ENCODE measurements around the gene SYNE3.

The SYNE3 gene

DNA sequence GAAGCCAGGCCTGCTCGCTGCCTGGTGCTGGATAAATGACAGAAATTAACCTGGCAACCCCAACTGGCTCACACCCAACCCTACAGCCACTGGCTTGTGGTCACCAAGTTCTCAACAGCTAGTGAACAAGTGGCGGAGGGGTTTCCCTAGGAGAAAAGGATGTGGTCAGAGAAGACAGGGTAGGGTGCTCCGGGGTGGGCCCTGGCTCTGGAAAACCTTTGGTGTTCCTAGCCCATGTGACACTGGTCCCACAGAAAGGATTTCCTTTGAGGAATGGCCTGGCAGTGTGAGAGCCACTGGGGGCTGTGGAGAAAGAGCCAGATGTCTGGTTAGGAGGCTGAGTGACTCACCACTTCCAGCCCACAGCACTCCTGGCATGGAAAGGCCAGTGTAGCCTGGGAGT lies 8.7 kb downstream of the SYNE3 start:
- no peak for DNase-seq (ENCODE audit: extremely low spot score, insufficient read length, low read depth)
- FAIRE-seq, result peak; percentile 90

DNA sequence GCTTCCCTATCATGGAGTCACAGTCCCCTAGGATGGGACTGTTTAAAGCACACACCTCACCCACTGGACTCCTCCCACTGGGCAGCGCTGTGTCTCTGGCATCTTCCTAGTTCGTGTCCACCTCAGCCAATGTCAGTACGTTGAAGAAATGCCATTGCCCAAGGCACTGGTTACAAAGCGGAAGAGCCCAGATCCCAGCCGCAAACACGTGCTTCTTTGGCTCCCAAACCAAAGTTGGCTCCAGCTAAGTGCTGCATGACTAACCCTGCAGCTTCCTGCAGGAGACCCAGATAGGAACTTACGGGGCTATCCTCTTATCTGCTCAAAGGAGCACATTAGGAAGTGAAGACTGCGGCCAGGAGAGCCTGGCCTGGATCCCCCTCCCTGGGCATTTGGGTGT lies 9.3 kb downstream of the SYNE3 start:
- DNase-seq (ENCODE audit: extremely low spot score, insufficient read length, low read depth) (no peak), FAIRE-seq (no peak)

- no peak for DNase-seq (ENCODE audit: extremely low spot score, insufficient read length, low read depth)
- FAIRE-seq, result peak; percentile 78
These were observed 11.3 kb downstream of the SYNE3 start for GRCh38 chr14:95505030-95505589.

DNA sequence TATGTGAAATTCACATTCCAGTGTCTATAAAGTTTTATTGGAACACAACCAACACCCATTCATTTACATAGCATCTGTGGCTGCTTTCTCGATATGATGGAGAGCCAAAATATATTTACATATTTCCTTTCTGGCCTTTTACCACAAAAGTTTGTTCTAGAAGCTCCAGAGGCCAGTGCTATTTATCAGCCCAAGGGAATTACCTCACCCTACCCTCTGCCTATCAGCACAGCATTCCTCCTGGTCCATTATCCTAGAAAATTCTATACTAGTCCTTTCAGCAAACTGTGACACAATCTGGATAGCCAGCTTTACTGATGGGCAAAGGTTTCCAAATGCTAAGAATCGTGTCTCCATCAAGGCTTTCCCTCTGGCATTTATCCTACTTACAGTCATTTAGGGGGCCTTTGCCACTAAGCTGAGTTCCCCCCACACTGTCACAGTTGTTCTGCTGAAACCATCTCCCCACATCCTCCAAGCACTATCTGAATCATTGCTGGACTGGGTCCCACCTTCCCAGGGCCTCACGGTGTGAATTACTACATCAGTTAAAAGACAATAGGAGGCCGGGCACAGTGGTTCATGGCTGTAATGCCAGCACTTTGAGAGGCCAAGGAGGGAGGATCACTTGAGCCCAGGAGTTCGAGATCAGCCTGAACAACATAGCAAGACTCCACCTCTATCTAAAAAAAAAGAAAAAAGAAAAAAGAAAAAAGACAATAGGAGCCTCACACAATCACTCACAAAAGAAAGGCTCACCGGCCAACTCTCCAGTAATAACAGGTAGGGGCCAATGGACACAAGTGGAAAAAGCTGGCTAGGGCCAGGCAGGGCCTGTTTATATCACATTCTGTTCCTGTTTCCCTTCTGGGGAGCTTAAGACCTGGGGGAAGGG lies 12.1 kb downstream of the SYNE3 start:
- DNase-seq (ENCODE audit: extremely low spot score, insufficient read length, low read depth) (no peak), FAIRE-seq (peak; percentile 77)

GRCh38 chr14:95503365-95504134 lies 12.9 kb downstream of the SYNE3 start:
- FAIRE-seq (peak; percentile 91), DNase-seq (ENCODE audit: extremely low spot score, insufficient read length, low read depth) (no peak)

DNA sequence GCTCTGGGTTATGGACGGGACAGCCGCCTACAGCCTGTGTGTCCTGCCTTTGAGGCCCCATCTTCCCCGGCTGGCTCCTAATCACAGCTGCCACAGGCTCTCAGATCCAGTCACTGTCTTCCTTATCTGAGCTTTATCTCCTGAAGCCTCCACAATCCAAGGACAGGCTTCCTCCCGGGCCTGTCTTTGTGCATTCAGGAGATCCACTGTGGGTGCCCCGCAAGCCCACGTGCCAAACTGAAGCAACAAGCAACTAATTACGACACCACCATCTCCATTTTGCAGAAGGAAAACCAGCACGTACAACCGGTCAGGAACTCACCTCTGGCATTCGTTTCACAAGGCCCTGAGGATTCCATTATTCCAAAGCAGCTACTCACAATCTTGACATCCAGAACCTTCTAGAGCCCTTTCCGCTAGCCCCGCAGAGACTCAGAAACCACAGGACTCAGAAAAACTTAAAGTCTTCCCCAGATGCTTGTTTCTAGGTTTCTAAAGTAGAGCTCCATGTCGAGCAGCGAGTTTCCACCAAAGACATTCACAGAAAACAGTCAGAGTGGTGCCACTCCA lies 14.0 kb downstream of the SYNE3 start:
- FAIRE-seq (no peak), DNase-seq (ENCODE audit: extremely low spot score, insufficient read length, low read depth) (no peak)

DNA sequence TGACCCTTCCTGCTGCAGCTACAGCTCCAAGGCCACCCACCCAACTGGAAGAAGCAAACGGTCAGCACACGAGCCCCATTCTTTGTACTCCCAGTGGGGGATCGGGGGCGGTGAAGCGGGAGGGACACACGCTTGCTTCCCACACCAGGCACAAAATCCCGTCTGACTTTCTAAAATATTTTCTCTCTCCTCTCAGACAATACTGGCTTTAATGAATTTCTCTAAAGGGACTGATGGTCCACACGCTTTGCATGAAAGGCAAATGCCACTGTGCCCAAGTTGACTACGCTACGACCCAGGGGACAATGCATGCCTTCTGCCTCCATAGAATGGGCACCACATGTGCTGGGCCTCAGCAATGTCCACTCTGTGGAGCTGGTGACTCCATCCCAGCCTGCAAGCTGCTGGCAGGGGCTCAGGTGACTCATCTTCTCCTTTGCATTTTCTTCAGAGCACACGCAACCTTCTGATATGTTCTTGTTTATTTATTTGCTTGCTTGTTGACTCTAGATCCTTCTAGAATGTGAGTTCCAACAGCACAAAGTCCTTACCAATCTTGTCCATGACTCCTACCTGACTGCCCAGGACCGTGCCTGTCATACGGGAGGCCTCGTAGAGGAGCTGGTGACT lies 15.6 kb downstream of the SYNE3 start:
- DNase-seq (ENCODE audit: extremely low spot score, insufficient read length, low read depth) (no peak), FAIRE-seq (no peak)

GRCh38 chr14:95500201-95500681 lies 16.2 kb downstream of the SYNE3 start:
- DNase-seq (ENCODE audit: extremely low spot score, insufficient read length, low read depth) (no peak), FAIRE-seq (no peak)

GRCh38 chr14:95499354-95499750 lies 17.1 kb downstream of the SYNE3 start:
- FAIRE-seq, result no peak
- no peak for DNase-seq (ENCODE audit: extremely low spot score, insufficient read length, low read depth)

DNA sequence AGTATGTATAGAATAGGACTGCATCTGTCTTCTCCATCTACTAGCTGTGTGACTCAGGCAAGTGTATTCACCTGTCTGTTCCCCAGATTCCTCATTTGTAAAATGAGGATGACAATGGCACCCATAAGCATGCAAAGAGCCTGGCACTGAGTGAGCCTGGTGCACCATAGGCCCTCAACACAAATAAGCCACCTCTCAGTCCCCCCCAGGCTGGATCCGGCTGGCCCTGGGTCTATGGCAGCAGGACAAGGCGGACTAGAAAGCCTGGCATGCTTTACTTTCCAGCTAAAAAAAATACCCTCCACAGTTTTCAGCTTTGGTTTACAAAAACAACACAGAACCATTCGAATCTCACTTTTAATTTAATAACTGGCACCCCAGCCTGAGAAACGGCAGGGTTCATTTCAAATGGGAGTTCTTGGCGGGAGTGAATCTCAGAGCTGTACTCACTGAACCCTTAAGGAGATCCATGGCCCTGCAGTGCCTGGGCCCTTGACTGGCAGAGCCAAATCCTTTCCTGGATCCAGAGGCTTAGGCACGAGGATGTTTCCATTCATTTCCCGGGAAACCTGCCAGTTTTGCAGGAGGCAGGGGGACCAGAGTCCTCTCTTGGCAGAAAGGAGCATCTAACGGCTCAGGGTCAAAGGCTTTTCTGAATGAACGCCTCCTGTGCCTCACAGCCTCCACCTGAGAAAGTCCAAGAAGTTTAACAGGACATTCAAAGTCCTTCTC lies 17.7 kb downstream of the SYNE3 start:
- DNase-seq (ENCODE audit: extremely low spot score, insufficient read length, low read depth) (no peak), FAIRE-seq (no peak)

DNA sequence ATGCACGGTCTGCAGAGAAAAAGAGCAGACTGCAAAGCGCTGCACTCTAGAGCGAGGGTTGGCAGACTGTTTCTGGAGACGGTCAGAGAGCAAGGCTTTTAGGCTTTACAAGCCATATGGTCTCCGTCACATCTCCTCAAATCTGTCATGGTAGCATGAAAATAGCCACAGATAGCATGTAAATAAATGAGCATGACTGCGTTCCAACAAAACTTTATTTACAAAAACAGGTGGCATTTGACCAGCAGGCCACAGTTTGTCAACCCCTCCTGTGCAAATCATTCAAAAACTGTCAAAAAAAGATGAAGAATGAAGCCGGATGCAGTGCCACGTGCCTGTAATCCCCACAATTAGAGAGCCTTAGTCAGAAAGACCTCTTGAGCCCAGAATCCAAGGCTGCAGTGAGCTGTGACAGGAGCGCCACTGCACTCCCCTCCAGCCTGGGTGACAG lies 18.9 kb downstream of the SYNE3 start:
- DNase-seq (ENCODE audit: extremely low spot score, insufficient read length, low read depth) (no peak), FAIRE-seq (peak; percentile 60)

- DNase-seq (ENCODE audit: extremely low spot score, insufficient read length, low read depth), result no peak
These were observed 19.7 kb downstream of the SYNE3 start for GRCh38 chr14:95496690-95497259.

DNA sequence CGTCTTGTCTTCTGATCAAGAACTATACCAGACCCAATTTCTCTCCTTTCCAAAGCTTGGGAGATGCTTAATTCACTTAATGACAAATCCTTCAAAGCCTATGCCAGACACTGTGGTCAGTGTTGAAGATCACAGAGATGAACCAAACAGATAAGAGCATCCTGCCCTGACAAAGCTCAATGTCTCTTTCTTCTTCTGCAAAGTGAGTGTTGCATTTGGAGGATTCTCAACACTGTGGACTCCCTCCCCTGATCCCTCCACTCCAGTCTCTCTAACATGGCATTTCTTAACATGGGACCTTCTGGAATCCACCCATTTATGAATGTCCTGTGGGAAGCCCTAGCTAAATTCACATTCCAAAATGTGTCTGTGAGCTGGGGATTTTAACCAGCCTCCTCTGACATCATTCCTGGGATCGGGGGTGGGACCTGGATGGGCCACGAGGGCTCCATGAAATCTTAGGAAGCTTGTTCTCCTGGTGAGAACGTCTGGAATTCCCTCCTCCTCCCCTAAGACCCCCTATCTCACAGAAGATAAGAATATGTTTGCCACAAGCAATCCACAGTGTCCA lies 20.3 kb downstream of the SYNE3 start:
- FAIRE-seq (no peak), DNase-seq (ENCODE audit: extremely low spot score, insufficient read length, low read depth) (no peak)

More at GRCh38 chr14:95496690-95497259, 19.7 kb downstream of the SYNE3 start:
- peak; percentile 29 for FAIRE-seq

DNA sequence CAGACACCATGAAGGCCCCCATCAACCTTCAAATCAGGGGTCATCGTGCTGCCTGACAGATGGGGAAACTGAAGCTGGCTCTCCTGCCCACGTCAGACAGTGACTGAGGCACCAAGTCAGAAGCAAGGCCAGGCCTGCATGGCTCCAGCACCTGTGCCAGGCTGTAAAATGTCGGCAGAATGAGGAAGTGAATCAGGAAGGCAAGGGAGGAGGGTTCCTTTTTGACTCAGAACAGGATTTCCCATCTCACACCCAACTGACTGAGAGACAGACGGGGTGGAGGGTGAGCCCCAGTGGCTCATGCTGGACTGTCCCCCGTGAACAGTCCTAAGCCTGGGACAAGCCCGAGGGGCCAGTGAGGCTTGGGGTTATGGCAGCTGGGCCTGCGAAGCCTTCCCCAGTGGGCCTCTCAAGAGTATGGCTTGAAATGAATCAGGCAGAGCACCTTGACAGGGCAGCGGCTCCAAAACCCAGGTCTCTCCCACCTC lies 20.9 kb downstream of the SYNE3 start:
- peak; percentile 72 for DNase-seq (ENCODE audit: extremely low spot score, insufficient read length, low read depth)

GRCh38 chr14:95495076-95495475 lies 21.4 kb downstream of the SYNE3 start:
- FAIRE-seq, result no peak

More for the DNA sequence above, 20.9 kb downstream of the SYNE3 start:
- FAIRE-seq, result peak; percentile 99

GRCh38 chr14:95494456-95494855 lies 22.0 kb downstream of the SYNE3 start:
- FAIRE-seq (no peak), DNase-seq (ENCODE audit: extremely low spot score, insufficient read length, low read depth) (no peak)

More at GRCh38 chr14:95495076-95495475, 21.4 kb downstream of the SYNE3 start:
- no peak for DNase-seq (ENCODE audit: extremely low spot score, insufficient read length, low read depth)

DNA sequence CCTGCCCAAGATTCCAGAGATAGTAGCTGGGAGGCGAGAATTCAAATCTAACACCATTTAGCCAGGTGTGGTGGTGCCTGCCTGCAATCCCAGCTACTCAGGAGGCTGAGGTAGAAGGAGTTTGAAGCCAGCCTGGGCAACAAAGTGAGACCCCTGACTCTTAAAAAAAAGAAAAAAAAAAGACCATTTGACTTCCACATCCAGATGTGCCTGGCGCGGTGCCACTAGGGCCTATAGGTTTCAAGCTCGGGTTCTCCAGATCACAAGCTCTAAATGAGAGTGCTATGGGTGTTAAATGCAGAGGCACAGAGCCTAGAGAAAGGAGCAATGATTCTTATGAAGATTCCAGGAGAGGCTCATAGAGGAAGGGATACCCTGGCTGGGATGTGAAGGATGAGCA lies 22.5 kb downstream of the SYNE3 start:
- no peak for DNase-seq (ENCODE audit: extremely low spot score, insufficient read length, low read depth)
- no peak for FAIRE-seq

GRCh38 chr14:95493503-95493902 lies 22.9 kb downstream of the SYNE3 start:
- FAIRE-seq (no peak), DNase-seq (ENCODE audit: extremely low spot score, insufficient read length, low read depth) (no peak)

All from GM18507 (cell line).